ENCODE results near the gene MTHFD1L. TPM values are rescaled to one million over a fixed set of nuclear protein-coding genes. Genes with fewer than 3 reads are reported as not detected.

The MTHFD1L gene
- total RNA-seq, 2 donors from 2014 or later: 58.0 to 107 TPM

- H3K4me1 Mint-ChIP-seq: peaks cover 9% of the 10 kb centered on the region
- ATAC-seq (replicated peaks): no peak
- H3K36me3 Mint-ChIP-seq (ENCODE audit: low read depth): peaks cover 78% of the 10 kb centered on the region
- no peak overlapping the region for H3K4me3 Mint-ChIP-seq
- H3K27ac Mint-ChIP-seq: peak overlapping the region; percentile 73
- no peaks in the 10 kb centered on the region for H3K9me3 Mint-ChIP-seq
- no peaks in the 10 kb centered on the region for H3K27me3 Mint-ChIP-seq
Measured at GRCh38 chr6:150992262-150992661, 126.8 kb downstream of the MTHFD1L start.

- H3K27ac Mint-ChIP-seq: peak overlapping the region; percentile 73
- no peak overlapping the region for H3K4me3 Mint-ChIP-seq
- H3K4me1 Mint-ChIP-seq: peaks cover 5% of the 10 kb centered on the region
- H3K9me3 Mint-ChIP-seq: no peaks in the 10 kb centered on the region
- peak; percentile 56 for ATAC-seq (replicated peaks)
- no peaks in the 10 kb centered on the region for H3K27me3 Mint-ChIP-seq
- peaks cover 83% of the 10 kb centered on the region for H3K36me3 Mint-ChIP-seq (ENCODE audit: low read depth)
Measured at GRCh38 chr6:150992703-150993102, 127.2 kb downstream of the MTHFD1L start.

DNA sequence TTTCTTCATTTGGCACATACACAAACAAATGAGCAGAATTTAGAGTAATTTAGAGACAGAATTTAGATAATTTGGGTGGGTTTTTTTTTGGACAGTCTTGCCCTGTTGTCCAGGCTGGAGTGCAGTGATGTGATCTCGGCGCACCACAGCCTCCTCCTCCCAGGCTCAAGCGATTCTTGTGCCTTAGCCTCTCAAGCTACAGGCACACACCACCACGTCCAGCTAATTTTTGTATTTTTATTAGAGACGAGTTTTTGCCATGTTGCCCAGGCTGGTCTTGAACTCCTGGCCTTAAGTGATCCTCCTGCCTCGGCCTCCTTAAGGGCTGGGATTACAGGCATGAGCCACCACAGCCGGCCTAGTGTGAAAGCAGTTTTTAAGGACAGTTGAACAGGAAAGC is 127.8 kb downstream of the MTHFD1L start:
- Mint-ChIP-seq H3K27me3 (no peaks in the 10 kb centered on the region), H3K4me1 (no peaks in the 10 kb centered on the region), H3K9me3 (no peaks in the 10 kb centered on the region), H3K36me3 (ENCODE audit: low read depth) (peaks cover 85% of the 10 kb centered on the region), H3K4me3 (no peak overlapping the region), H3K27ac (no peak overlapping the region)
- no peak for ATAC-seq (replicated peaks)

DNA sequence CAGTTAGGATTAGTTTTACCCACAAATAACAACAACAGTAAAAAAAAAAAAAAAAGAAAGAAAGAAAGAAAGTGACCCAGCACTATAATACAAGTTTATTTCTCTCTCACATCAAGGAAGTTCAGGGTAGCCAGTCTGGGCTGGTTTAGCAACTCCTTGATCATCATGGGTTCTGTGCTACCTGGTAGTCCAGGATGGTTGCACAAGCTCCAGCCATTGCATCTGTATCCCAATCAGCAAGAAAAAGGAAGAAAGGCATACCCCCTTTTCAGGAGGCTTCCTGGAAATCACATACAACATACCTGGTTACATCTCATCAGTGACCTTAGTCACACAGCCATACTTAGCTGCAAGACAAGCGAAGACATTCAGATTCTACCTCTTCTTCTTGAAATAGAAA is 128.5 kb downstream of the MTHFD1L start:
- ATAC-seq (replicated peaks): peak; percentile 29
- Mint-ChIP-seq H3K9me3 (no peaks in the 10 kb centered on the region), H3K27me3 (no peaks in the 10 kb centered on the region), H3K4me1 (no peaks in the 10 kb centered on the region), H3K36me3 (ENCODE audit: low read depth) (peaks cover 83% of the 10 kb centered on the region), H3K4me3 (no peak overlapping the region), H3K27ac (peak overlapping the region; percentile 43)

- Mint-ChIP-seq H3K36me3 (ENCODE audit: low read depth) (peaks cover 68% of the 10 kb centered on the region), H3K27ac (peak overlapping the region; percentile 65), H3K27me3 (no peaks in the 10 kb centered on the region), H3K4me3 (no peak overlapping the region), H3K4me1 (peaks cover 5% of the 10 kb centered on the region), H3K9me3 (no peaks in the 10 kb centered on the region)
- ATAC-seq (replicated peaks): no peak
Measured at GRCh38 chr6:150996968-150997367, 131.5 kb downstream of the MTHFD1L start.

DNA sequence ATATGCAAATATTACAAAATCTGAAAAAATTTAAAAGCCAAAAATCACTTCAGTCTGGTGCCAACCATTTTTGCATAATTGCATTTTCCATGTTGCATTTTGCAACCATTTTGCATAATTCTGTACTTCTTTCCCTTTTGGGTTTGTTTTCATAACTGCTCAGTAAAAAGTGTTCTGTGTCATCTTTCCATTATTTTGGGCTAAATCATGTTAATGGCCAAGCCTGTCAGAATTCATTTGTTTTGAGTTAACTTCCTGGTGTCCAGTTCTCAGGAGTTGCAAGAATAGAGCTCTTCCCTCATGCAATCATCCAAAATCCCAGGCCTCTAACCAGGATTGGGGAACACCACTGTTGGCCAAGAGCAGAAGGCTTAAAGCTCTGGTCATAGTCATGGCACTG is 133.6 kb downstream of the MTHFD1L start:
- H3K4me1 Mint-ChIP-seq: peaks cover 6% of the 10 kb centered on the region

GRCh38 chr6:150999576-150999975 is 134.1 kb downstream of the MTHFD1L start:
- Mint-ChIP-seq H3K27ac (no peak overlapping the region), H3K4me1 (peaks cover 11% of the 10 kb centered on the region), H3K27me3 (no peaks in the 10 kb centered on the region), H3K4me3 (no peak overlapping the region), H3K9me3 (no peaks in the 10 kb centered on the region), H3K36me3 (ENCODE audit: low read depth) (peaks cover 55% of the 10 kb centered on the region)
- ATAC-seq (replicated peaks): no peak

More for the DNA sequence above, 133.6 kb downstream of the MTHFD1L start:
- H3K4me3 Mint-ChIP-seq: no peak overlapping the region
- no peaks in the 10 kb centered on the region for H3K27me3 Mint-ChIP-seq
- H3K9me3 Mint-ChIP-seq: no peaks in the 10 kb centered on the region
- no peak for ATAC-seq (replicated peaks)
- H3K36me3 Mint-ChIP-seq (ENCODE audit: low read depth): peaks cover 56% of the 10 kb centered on the region
- no peak overlapping the region for H3K27ac Mint-ChIP-seq

DNA sequence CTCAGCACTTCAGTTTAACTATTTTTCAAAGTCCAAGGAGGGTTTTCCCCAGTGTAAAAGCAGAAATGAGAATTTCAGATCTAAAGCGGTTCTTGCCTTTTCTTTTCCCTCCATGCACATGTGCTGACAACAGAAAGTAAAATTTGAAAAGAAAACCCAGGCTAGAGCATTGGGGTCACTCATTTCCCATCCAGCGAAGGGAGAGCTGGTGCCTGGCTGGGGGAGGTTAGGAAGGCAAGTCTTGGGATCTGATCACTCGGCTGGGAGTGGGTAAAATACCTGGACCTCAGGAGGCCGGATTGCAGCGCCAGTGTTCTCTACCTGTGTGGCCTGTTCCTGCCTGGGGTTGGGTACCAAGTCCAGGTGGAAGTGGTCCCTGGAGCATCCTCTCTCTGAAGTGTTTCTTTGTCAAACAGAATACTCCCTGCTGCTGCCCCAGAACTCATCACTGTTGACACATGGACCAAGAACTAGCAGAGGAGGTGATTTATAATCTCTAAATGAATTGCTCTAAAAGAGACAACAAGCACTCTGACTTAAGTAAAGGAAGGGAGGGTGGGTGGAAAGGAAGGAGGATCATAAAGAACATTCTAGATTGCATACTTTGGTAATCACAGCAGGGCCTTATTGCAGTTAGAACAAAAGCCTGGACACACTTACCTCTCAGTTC is 136.0 kb downstream of the MTHFD1L start:
- ATAC-seq (replicated peaks): peak; percentile 66

GRCh38 chr6:151002057-151002450 is 136.6 kb downstream of the MTHFD1L start:
- Mint-ChIP-seq H3K9me3 (no peaks in the 10 kb centered on the region), H3K27me3 (no peaks in the 10 kb centered on the region), H3K4me1 (peaks cover 31% of the 10 kb centered on the region), H3K36me3 (ENCODE audit: low read depth) (peaks cover 46% of the 10 kb centered on the region), H3K4me3 (no peak overlapping the region), H3K27ac (peak overlapping the region; percentile 76)
- no peak for ATAC-seq (replicated peaks)

More for the DNA sequence above, 136.0 kb downstream of the MTHFD1L start:
- H3K27me3 Mint-ChIP-seq: no peaks in the 10 kb centered on the region
- peaks cover 46% of the 10 kb centered on the region for H3K36me3 Mint-ChIP-seq (ENCODE audit: low read depth)
- no peaks in the 10 kb centered on the region for H3K9me3 Mint-ChIP-seq
- peaks cover 28% of the 10 kb centered on the region for H3K4me1 Mint-ChIP-seq
- peak overlapping the region; percentile 76 for H3K27ac Mint-ChIP-seq
- H3K4me3 Mint-ChIP-seq: no peak overlapping the region

- Mint-ChIP-seq H3K4me1 (peaks cover 32% of the 10 kb centered on the region), H3K36me3 (ENCODE audit: low read depth) (peaks cover 44% of the 10 kb centered on the region), H3K9me3 (no peaks in the 10 kb centered on the region), H3K27me3 (no peaks in the 10 kb centered on the region), H3K27ac (no peak overlapping the region), H3K4me3 (no peak overlapping the region)
- ATAC-seq (replicated peaks): no peak
Measured at GRCh38 chr6:151002491-151002935, 137.0 kb downstream of the MTHFD1L start.

- Mint-ChIP-seq H3K27ac (peak overlapping the region; percentile 94), H3K4me3 (peak overlapping the region; percentile 73), H3K36me3 (ENCODE audit: low read depth) (peaks cover 51% of the 10 kb centered on the region), H3K27me3 (no peaks in the 10 kb centered on the region), H3K4me1 (peaks cover 32% of the 10 kb centered on the region), H3K9me3 (no peaks in the 10 kb centered on the region)
- ATAC-seq (replicated peaks): peak; percentile 80
Measured at GRCh38 chr6:151004383-151005024, 139.0 kb downstream of the MTHFD1L start.

GRCh38 chr6:151005164-151005563 is 139.7 kb downstream of the MTHFD1L start:
- H3K4me3 Mint-ChIP-seq: peak overlapping the region; percentile 73
- no peak for ATAC-seq (replicated peaks)

DNA sequence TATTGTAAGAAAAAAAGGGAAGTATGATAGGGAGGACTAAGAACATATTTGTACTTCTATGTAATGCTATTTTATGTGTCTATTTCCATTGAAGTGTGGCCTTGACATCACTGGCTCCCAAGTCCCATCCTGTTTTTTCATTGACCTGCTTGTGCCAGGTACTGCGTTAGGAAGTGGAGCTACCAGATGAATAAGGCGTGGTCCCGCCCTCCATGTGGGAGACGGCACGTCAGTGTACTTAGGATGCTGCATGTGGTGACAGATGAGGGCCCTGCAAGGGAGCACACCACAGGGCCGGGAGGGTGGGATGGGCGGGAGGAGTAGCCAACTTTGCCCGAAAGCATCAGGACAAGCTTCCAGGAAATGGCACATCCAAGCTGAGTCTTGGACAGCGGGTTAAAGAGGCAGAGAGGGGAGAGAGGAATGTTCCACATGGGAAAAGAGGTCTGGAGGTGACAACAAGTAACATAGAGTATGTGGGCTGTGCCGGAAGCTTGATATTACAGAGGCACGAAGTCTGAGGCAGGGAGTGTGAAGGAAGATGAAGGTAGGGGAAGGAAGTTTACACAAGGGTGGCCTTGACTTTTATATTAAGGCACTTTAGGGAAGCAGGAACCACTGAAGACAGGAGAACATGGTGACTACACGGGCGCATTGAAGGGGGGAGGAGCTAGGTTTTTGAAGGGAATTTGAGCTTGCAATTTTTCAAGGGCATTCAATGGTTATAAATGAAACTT is 140.6 kb downstream of the MTHFD1L start:
- no peaks in the 10 kb centered on the region for H3K27me3 Mint-ChIP-seq
- no peaks in the 10 kb centered on the region for H3K9me3 Mint-ChIP-seq
- H3K36me3 Mint-ChIP-seq (ENCODE audit: low read depth): peaks cover 59% of the 10 kb centered on the region
- H3K4me3 Mint-ChIP-seq: peak overlapping the region; percentile 73
- peak; percentile 55 for ATAC-seq (replicated peaks)
- peaks cover 32% of the 10 kb centered on the region for H3K4me1 Mint-ChIP-seq
- peak overlapping the region; percentile 94 for H3K27ac Mint-ChIP-seq

More at GRCh38 chr6:151005164-151005563, 139.7 kb downstream of the MTHFD1L start:
- peaks cover 52% of the 10 kb centered on the region for H3K36me3 Mint-ChIP-seq (ENCODE audit: low read depth)
- H3K9me3 Mint-ChIP-seq: no peaks in the 10 kb centered on the region
- H3K27ac Mint-ChIP-seq: peak overlapping the region; percentile 94
- H3K4me1 Mint-ChIP-seq: peaks cover 32% of the 10 kb centered on the region
- no peaks in the 10 kb centered on the region for H3K27me3 Mint-ChIP-seq

- Mint-ChIP-seq H3K4me1 (peaks cover 26% of the 10 kb centered on the region), H3K4me3 (no peak overlapping the region), H3K9me3 (no peaks in the 10 kb centered on the region), H3K36me3 (ENCODE audit: low read depth) (peaks cover 66% of the 10 kb centered on the region), H3K27me3 (no peaks in the 10 kb centered on the region), H3K27ac (peak overlapping the region; percentile 94)
- no peak for ATAC-seq (replicated peaks)
Measured at GRCh38 chr6:151007076-151007475, 141.6 kb downstream of the MTHFD1L start.

Measured in activated T-helper 17 cell treated with anti-CD3 and anti-CD28 coated beads, Interleukin-2, amount 50 U/mL, for 72 hours (primary cell).